Heart left ventricle (tissue), 13 donors: Measurements from ENCODE around the gene SLC22A23.

Experiments used
- CTCF ChIP-seq, 12 donors: fragments of 200-600 bp; sonication (generic) in 4 of 12; IDR thresholded peaks; one replicate each; pipeline versions ENCODE4 v1.5.0 to v1.8.0; 2018 to 2022; ENCODE audit warnings: antibody characterized with exemption in 12 of 12, mild to moderate bottlenecking in 5 of 12
- POLR2A ChIP-seq, 2 donors: fragments of 450-650 bp; IDR thresholded peaks; one replicate each; pipeline ENCODE4 v1.6.1; 2017; ENCODE audit warnings: antibody characterized with exemption in 2 of 2, mild to moderate bottlenecking in 2 of 2, moderate library complexity in 2 of 2
- donor health status: ischemic (EF 13 %, LVEDD 7.1; RV severe dilation, severe dysfunction).
- donor health status: DM: no; HTN: yes; CAD: no.
- donor health status: DM: no; HTN: no; CAD: no.
- donor health status: ischemic (EF 25% LVEDD 6.9; RV normal size, moderate dysfunction).
- donor health status: ischemic (EF 25% LVEDD 5.7; RV mildly dilated, moderate dysfunction).
- donor health status: ischemic (EF 35%, LVEDD 5.7; RV mildly dilated, moderate dysfunction).
- donor health status: nonischemic (EF 11% LVEDD 7.7; RV severe dilation, severe dysfunction).
- donor health status: DM: yes; HTN: yes; CAD: no.
- donor health status: PGD.
- donor health status: ischemic (EF 29% LVEDD 5.4; RV normal size, mild dysfunction).
- donor health status: nonischemic (EF 23%, LVEDD 6.1; RV moderate dilation, normal function).

- TF ChIP-seq POLR2A (IDR thresholded peaks at IDR 0.05) (no peak), CTCF (IDR thresholded peaks at IDR 0.05) (no peak)
These were observed 41.4 kb downstream of the SLC22A23 start for GRCh38 chr6:3415490-3415889.
